ENCODE results near the gene TIMM29. TPM values are rescaled to one million over a fixed set of nuclear protein-coding genes. Genes with fewer than 3 reads are reported as not detected.
A peak's percentile ranks its signal among the peaks of the same experiment; 100 is the strongest.

The TIMM29 gene
- polyA plus RNA-seq, 3 donors: 5.2 to 18.7 (median 14.1) TPM

DNA sequence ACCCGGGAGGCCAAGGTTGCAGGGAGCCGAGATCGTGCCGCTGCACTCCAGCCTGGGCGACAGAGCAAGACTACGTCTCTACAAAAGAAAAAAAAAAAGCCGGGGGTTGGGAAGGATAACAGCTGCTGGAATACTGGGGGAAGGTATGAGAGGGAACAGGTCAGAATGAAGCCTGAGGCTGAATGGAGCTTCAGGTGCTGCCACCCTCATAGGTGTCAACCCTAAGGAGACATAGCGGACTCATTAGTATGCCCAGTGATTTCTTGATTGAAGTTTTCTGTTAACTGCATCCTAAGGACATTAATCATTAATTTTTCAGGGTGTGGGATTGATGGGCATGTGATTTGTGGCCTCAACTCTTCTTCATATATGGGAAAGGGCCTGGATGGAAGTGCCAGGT is 38.2 kb downstream of the TIMM29 start:
- Histone ChIP-seq H3K36me3 (replicated peaks in 1 of 2; ENCODE audit: control insufficient read depth in 1 of 2, insufficient read depth in 2 of 2, low read length in 2 of 2) (peaks cover 0 to 6% of the 10 kb centered on the region in 2 donors), H3K27ac (ENCODE audit: low read depth in 1 of 2, low read length in 2 of 2) (no peak overlapping the region), H3K9ac (ENCODE audit: insufficient read depth, low read length, poor library complexity, severe bottlenecking) (no peak overlapping the region), H3K79me2 (ENCODE audit: insufficient read depth, low read length) (peaks cover 97% of the 10 kb centered on the region), H3K9me3 (replicated peaks in 1 of 2; ENCODE audit: control insufficient read depth in 1 of 2, insufficient read depth in 1 of 2, low read length in 2 of 2) (no peaks in the 10 kb centered on the region), H4K20me1 (ENCODE audit: insufficient read depth, low read length) (peaks cover 94% of the 10 kb centered on the region), H3K27me3 (ENCODE audit: control insufficient read depth in 2 of 2, insufficient read depth in 2 of 2, low read length in 2 of 2) (no peaks in the 10 kb centered on the region), H3K4me3 (replicated peaks in 1 of 3; ENCODE audit: low read depth in 2 of 3, low read length in 3 of 3) (no peak overlapping the region), H3K4me1 (ENCODE audit: control insufficient read depth in 1 of 2, insufficient read depth in 2 of 2, low read length in 2 of 2) (peaks cover 7 to 18% of the 10 kb centered on the region in 2 donors), H2AFZ (ENCODE audit: insufficient read depth, low read depth, low read length, poor library complexity, severe bottlenecking) (no peak overlapping the region), H3K4me2 (replicated peaks; ENCODE audit: extremely low read depth, low read length, poor library complexity, severe bottlenecking) (no peak overlapping the region)
- H3K4me3 Mint-ChIP-seq: no peak overlapping the region
- 100% methylated on average over 3 of the region's 8 CpGs for WGBS (ENCODE audit: insufficient coverage)
- H3K36me3 Mint-ChIP-seq: peaks cover 2 to 9% of the 10 kb centered on the region in 2 donors
- DNase-seq: no peak
- H3K4me1 Mint-ChIP-seq: peaks cover 30% of the 10 kb centered on the region
- intact Hi-C loops (cut with micrococcal nuclease): no loop called here
- peak overlapping the region in 1 of 7 donors; percentile 21 for H3K27ac Mint-ChIP-seq
- TF ChIP-seq, protein P1, sequence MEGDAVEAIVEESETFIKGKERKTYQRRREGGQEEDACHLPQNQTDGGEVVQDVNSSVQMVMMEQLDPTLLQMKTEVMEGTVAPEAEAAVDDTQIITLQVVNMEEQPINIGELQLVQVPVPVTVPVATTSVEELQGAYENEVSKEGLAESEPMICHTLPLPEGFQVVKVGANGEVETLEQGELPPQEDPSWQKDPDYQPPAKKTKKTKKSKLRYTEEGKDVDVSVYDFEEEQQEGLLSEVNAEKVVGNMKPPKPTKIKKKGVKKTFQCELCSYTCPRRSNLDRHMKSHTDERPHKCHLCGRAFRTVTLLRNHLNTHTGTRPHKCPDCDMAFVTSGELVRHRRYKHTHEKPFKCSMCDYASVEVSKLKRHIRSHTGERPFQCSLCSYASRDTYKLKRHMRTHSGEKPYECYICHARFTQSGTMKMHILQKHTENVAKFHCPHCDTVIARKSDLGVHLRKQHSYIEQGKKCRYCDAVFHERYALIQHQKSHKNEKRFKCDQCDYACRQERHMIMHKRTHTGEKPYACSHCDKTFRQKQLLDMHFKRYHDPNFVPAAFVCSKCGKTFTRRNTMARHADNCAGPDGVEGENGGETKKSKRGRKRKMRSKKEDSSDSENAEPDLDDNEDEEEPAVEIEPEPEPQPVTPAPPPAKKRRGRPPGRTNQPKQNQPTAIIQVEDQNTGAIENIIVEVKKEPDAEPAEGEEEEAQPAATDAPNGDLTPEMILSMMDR (IDR thresholded peaks at IDR 0.05): no peak
- no peaks in the 10 kb centered on the region for H3K9me3 Mint-ChIP-seq
- peaks cover 0 to 2% (median 0%) of the 10 kb centered on the region in 3 donors for H3K27me3 Mint-ChIP-seq (ENCODE audit: low read depth in 3 of 3)

- H3K27ac ChIP-seq (ENCODE audit: low read depth in 1 of 2, low read length in 2 of 2): peak overlapping the region in 1 of 2 donors; percentile 48
- H3K9me3 ChIP-seq (replicated peaks in 1 of 2; ENCODE audit: control insufficient read depth in 1 of 2, insufficient read depth in 1 of 2, low read length in 2 of 2): no peaks in the 10 kb centered on the region
- no peak overlapping the region for H2AFZ ChIP-seq (ENCODE audit: insufficient read depth, low read depth, low read length, poor library complexity, severe bottlenecking)
- H3K27ac Mint-ChIP-seq: peak overlapping the region in 3 of 7 donors; percentile 12 to 72 (median 35)
- H3K4me1 ChIP-seq (ENCODE audit: control insufficient read depth in 1 of 2, insufficient read depth in 2 of 2, low read length in 2 of 2): peaks cover 0 to 2% of the 10 kb centered on the region in 2 donors
- intact Hi-C loops (cut with micrococcal nuclease): no loop called here
- H3K9me3 Mint-ChIP-seq: peaks cover 0 to 6% (median 0%) of the 10 kb centered on the region in 7 donors
- H3K27me3 Mint-ChIP-seq (ENCODE audit: low read depth in 3 of 3): no peaks in the 10 kb centered on the region
- no peak for DNase-seq
- H3K9ac ChIP-seq (ENCODE audit: insufficient read depth, low read length, poor library complexity, severe bottlenecking): no peak overlapping the region
- no peak overlapping the region for H3K4me3 ChIP-seq (replicated peaks in 1 of 3; ENCODE audit: low read depth in 2 of 3, low read length in 3 of 3)
- no peaks in the 10 kb centered on the region for H3K27me3 ChIP-seq (ENCODE audit: control insufficient read depth in 2 of 2, insufficient read depth in 2 of 2, low read length in 2 of 2)
- WGBS (ENCODE audit: insufficient coverage): 83% methylated on average over 8 of the region's 10 CpGs
- no peak overlapping the region for H3K4me3 Mint-ChIP-seq
- peaks cover 26% of the 10 kb centered on the region for H3K4me1 Mint-ChIP-seq
- H3K36me3 ChIP-seq (replicated peaks in 1 of 2; ENCODE audit: control insufficient read depth in 1 of 2, insufficient read depth in 2 of 2, low read length in 2 of 2): peaks cover 0 to 6% of the 10 kb centered on the region in 2 donors
- peaks cover 3 to 16% of the 10 kb centered on the region in 2 donors for H3K36me3 Mint-ChIP-seq
- H3K4me2 ChIP-seq (replicated peaks; ENCODE audit: extremely low read depth, low read length, poor library complexity, severe bottlenecking): no peak overlapping the region
- H4K20me1 ChIP-seq (ENCODE audit: insufficient read depth, low read length): peaks cover 92% of the 10 kb centered on the region
- peaks cover 95% of the 10 kb centered on the region for H3K79me2 ChIP-seq (ENCODE audit: insufficient read depth, low read length)
- TF ChIP-seq, protein P1 (IDR thresholded peaks at IDR 0.05): no peak
Measured at GRCh38 chr19:10968527-10969135, 40.0 kb downstream of the TIMM29 start.

Data from CD14-positive monocyte (primary cell).